Activated T-helper 9 cell treated with anti-CD3 and anti-CD28 coated beads, Interleukin-2, amount 50 U/mL, for 16 hours (primary cell): ENCODE data around the gene BPIFB4.
"Not testable (repeated sequence)": the region's sequence is repeated elsewhere in the genome, so short reads cannot be mapped to it uniquely, and the experiment has no call there.

Source experiments
- DNase-seq: peaks from one replicate; pipeline ENCODE4 v3.0.0-alpha.2; 2020; ENCODE audit warnings: low read depth

The BPIFB4 gene

GRCh38 chr20:33119725-33120720 is 40.6 kb downstream of the BPIFB4 start:
- no peak for DNase-seq

- DNase-seq = no peak
Measured at GRCh38 chr20:33120934-33121333, 41.5 kb downstream of the BPIFB4 start.

- DNase-seq = not testable (repeated sequence)
Measured at GRCh38 chr20:33122297-33122696, 42.9 kb downstream of the BPIFB4 start.

GRCh38 chr20:33124261-33124660 is 44.8 kb downstream of the BPIFB4 start:
- no peak for DNase-seq

- no peak for DNase-seq
Measured at GRCh38 chr20:33124994-33125393, 45.6 kb downstream of the BPIFB4 start.

GRCh38 chr20:33125983-33126382 is 46.5 kb downstream of the BPIFB4 start:
- no peak for DNase-seq

- no peak for DNase-seq
Measured at GRCh38 chr20:33127422-33128097, 48.1 kb downstream of the BPIFB4 start.

- no peak for DNase-seq
Measured at GRCh38 chr20:33130568-33131061, 51.2 kb downstream of the BPIFB4 start.

- no peak for DNase-seq
Measured at GRCh38 chr20:33131949-33132473, 52.6 kb downstream of the BPIFB4 start.

- no peak for DNase-seq
Measured at GRCh38 chr20:33132513-33133372, 53.3 kb downstream of the BPIFB4 start.

GRCh38 chr20:33133373-33133941 is 54.0 kb downstream of the BPIFB4 start:
- DNase-seq = no peak

GRCh38 chr20:33137195-33137594 is 57.8 kb downstream of the BPIFB4 start:
- no peak for DNase-seq

- DNase-seq = no peak
Measured at GRCh38 chr20:33139467-33139866, 60.0 kb downstream of the BPIFB4 start.

GRCh38 chr20:33145521-33145920 is 66.1 kb downstream of the BPIFB4 start:
- no peak for DNase-seq

- no peak for DNase-seq
Measured at GRCh38 chr20:33147299-33147698, 67.9 kb downstream of the BPIFB4 start.

GRCh38 chr20:33148040-33148439 is 68.6 kb downstream of the BPIFB4 start:
- DNase-seq = no peak

GRCh38 chr20:33154252-33154651 is 74.8 kb downstream of the BPIFB4 start:
- no peak for DNase-seq

- DNase-seq = no peak
Measured at GRCh38 chr20:33158637-33159385, 79.4 kb downstream of the BPIFB4 start.

GRCh38 chr20:33159713-33160112 is 80.3 kb downstream of the BPIFB4 start:
- no peak for DNase-seq

GRCh38 chr20:33160681-33161080 is 81.2 kb downstream of the BPIFB4 start:
- DNase-seq = no peak
